Smooth muscle cell of the pulmonary artery (primary cell): Measurements from ENCODE around the gene EIF1AX. TPM values are rescaled to one million over a fixed set of nuclear protein-coding genes. Genes with fewer than 3 reads are reported as not detected.

Source experiments
- total RNA-seq: library from RNA; depleted of rRNA; stranded (reverse); fragments of >200 nt; gene quantifications from 2 replicates; pipeline ENCODE4 v1.2.3, GENCODE V29; 2014

The EIF1AX gene, protein sequence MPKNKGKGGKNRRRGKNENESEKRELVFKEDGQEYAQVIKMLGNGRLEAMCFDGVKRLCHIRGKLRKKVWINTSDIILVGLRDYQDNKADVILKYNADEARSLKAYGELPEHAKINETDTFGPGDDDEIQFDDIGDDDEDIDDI
- total RNA-seq: 21.7 and 25.9 TPM in 2 replicates

DNA sequence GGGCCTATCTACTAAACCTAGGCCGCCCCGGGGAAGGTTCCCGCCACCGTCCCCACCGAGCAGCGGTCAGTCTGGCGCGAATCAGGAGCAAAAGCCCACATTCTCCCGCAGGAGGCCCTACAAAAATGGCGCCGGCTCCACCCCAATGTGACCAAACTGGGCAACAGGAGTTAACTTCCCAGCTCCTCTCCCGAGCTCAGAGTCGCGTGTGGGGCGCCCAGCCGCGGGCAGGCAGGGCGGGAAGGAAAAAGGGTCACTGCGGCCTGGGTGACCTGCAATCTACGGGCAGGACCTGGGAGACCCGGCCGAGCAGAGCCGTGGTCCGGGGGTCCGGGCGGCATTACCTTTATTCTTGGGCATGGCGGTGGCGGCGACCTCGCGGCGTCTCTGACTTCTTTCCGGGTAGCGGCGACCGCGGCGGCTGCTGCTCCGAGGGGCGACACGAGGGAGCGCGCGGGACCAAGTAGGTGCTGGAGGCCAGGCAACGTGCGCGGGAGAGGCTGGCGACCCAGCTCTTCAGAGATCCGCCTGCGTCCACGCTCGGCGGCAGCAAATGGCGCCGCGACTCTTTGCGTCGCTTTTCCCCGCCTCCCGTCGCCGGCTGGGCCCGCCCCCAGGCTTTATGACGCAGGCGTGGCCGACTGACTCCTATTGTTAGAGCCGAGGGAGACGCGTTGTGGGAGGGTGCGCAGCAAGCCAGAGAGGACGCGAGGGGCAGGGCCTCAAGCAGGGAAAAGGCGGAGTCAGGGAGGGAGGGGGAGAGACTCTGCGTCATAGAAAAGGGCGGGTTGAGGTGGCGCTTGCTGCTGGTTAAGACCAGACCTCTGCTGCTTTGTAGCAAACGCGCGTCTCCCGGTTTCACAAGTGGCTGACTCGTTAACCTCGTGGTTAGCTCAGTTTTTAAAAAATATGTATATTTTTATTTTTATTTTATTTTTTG is at the start of gene EIF1AX:
Gene EIF1AX, minus strand, starts transcription at position 558 of the 940 bp plus-strand sequence. Its CDS starts 198 bp downstream, at position 360.

DNA sequence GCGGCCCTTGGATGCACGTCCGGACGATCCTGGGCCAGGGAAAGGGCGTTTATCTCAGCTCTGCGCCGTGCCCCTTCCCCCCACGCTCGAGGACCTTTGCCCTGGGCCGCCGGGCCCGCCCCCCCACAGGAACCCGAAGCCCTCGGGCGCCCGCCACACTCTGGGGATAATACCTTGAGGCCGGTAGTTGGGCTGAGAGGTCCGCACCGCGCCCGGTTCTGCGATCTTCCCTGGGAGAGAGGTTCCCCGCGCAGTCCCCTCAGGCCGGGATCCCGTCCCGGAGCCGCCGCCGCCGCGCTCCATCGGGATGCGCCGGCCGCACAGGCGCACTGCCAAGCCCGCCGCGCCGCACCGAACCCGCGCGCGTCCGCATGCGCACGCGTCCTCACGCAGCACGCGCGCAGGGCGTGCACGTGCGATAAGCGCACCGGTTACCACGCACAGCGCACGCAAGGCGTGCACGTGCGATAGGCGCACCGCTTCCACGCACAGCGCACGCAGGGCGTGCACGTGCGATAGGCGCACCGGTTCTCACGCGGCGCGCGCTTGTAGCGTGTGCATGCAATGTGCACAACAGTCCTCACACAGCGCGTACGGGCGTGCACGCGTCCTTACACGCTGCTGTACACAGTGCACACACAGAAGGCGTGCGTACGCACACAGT is 24.9 kb downstream of the EIF1AX start, which contains the start of gene MAP7D2:
Gene MAP7D2, minus strand, starts transcription at position 331 of the 664 bp plus-strand sequence. Its CDS starts 28 bp downstream, at position 303.

Other genes with a start within 250 kb of the EIF1AX start
- 6.1 and 6.4 TPM in 2 replicates for gene BCLAF3, start 150.8 kb downstream of the EIF1AX start, total RNA-seq
- 0.03 and 0.07 TPM in 2 replicates for gene MAP7D2, start 24.9 kb downstream of the EIF1AX start, total RNA-seq
- gene RPS6KA3, start 125.1 kb upstream of the EIF1AX start, total RNA-seq: 39.6 and 39.8 TPM in 2 replicates